ENCODE data around the gene FBXO24.
A peak's percentile ranks its signal among the peaks of the same experiment; 100 is the strongest.
"Not testable (repeated sequence)": the region's sequence is repeated elsewhere in the genome, so short reads cannot be mapped to it uniquely, and the experiment has no call there.

Gene FBXO24, protein sequence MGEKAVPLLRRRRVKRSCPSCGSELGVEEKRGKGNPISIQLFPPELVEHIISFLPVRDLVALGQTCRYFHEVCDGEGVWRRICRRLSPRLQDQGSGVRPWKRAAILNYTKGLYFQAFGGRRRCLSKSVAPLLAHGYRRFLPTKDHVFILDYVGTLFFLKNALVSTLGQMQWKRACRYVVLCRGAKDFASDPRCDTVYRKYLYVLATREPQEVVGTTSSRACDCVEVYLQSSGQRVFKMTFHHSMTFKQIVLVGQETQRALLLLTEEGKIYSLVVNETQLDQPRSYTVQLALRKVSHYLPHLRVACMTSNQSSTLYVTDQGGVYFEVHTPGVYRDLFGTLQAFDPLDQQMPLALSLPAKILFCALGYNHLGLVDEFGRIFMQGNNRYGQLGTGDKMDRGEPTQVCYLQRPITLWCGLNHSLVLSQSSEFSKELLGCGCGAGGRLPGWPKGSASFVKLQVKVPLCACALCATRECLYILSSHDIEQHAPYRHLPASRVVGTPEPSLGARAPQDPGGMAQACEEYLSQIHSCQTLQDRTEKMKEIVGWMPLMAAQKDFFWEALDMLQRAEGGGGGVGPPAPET

DNA sequence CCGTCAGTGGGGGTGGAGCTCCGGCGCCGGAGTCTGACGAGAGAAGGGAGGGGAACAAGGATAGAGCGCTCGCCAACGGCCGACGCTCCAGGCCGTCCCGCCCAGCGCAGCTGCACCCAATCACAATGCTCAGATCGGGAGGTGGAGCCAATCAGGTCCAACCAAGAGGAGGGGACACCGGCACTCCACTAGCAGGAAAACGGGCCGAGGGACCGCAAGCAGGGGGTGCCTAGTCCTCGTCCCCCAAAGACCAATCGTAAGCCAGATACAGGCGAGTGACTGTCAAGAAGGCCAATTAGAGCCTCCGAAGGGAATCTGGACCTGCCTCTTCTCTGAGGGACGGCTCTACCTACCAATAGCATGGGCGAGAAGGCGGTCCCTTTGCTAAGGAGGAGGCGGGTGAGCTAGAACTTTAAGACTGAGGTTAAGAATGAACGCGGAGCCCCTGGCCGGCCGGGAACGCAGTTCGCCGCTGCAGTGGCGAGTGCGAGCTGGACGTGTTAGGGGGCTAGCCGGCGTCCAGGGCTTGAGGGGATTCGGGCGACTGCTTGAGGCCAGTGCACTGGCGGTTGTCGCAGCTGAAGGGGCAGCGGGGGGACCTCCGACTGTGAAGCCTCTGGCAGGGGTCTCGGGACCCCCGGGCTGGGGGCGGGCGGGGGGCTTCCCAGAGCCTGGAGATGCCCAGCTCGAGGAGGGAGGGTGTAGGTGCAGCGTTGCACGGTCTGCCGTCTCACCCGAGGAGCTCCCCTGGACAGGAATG lies at the start of gene FBXO24:
FBXO24 (plus strand) TSS at position 63 of the 760 bp plus-strand sequence; CDS start at position 361, 298 bp downstream.
- DNase-seq (ENCODE audit: low read depth): peak; percentile 100
- TF ChIP-seq, protein P1, sequence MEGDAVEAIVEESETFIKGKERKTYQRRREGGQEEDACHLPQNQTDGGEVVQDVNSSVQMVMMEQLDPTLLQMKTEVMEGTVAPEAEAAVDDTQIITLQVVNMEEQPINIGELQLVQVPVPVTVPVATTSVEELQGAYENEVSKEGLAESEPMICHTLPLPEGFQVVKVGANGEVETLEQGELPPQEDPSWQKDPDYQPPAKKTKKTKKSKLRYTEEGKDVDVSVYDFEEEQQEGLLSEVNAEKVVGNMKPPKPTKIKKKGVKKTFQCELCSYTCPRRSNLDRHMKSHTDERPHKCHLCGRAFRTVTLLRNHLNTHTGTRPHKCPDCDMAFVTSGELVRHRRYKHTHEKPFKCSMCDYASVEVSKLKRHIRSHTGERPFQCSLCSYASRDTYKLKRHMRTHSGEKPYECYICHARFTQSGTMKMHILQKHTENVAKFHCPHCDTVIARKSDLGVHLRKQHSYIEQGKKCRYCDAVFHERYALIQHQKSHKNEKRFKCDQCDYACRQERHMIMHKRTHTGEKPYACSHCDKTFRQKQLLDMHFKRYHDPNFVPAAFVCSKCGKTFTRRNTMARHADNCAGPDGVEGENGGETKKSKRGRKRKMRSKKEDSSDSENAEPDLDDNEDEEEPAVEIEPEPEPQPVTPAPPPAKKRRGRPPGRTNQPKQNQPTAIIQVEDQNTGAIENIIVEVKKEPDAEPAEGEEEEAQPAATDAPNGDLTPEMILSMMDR (conservative IDR thresholded peaks at IDR 0.05; ENCODE audit: control insufficient read depth, insufficient read depth, low read depth, low read length): no peak
- peak within 1 kb of the TSS; percentile 87 for H3K4me3 ChIP-seq (ENCODE audit: control insufficient read depth, low read depth, low read length)

DNA sequence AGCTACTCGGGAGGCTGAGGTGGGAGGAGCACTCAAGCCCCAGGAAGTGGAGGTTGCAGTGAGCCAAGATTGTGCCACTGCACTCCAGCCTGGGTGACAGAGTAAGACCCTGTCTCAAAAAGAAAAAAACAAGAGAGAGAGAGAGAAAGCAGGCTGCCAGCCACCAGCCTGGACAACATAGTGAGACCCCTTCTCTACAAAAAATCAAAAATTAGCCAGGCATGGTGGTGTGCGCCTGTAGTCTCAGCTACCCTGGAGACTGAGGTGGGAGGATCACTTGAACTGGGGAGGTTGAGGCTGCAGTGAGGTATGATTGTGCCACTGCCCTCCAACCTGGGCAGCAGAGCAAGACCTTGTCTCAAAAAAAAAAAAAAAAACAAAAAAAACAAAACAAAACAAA lies 49.4 kb upstream of the FBXO24 start:
- not testable (repeated sequence) for DNase-seq (ENCODE audit: low read depth); H3K4me3 ChIP-seq (ENCODE audit: control insufficient read depth, low read depth, low read length)

DNA sequence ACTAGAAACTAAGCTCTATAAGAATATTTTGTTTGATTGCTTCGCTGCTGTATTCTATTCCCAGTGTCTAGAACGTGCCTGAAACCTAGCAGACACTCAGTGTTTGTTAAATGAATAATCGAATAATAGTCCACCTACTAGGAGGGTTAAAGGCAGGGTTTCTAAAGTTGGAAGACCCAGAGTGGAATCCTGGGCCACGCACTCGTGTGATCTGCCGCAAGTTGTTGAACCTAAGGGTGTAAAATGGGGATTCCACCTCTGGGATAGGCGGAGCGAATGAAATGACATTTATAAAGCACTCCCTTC lies 47.8 kb upstream of the FBXO24 start:
- DNase-seq (ENCODE audit: low read depth): no peak
- peak overlapping the region; percentile 58 for H3K4me3 ChIP-seq (ENCODE audit: control insufficient read depth, low read depth, low read length)
- TF ChIP-seq, protein P1 (conservative IDR thresholded peaks at IDR 0.05; ENCODE audit: control insufficient read depth, insufficient read depth, low read depth, low read length): no peak

DNA sequence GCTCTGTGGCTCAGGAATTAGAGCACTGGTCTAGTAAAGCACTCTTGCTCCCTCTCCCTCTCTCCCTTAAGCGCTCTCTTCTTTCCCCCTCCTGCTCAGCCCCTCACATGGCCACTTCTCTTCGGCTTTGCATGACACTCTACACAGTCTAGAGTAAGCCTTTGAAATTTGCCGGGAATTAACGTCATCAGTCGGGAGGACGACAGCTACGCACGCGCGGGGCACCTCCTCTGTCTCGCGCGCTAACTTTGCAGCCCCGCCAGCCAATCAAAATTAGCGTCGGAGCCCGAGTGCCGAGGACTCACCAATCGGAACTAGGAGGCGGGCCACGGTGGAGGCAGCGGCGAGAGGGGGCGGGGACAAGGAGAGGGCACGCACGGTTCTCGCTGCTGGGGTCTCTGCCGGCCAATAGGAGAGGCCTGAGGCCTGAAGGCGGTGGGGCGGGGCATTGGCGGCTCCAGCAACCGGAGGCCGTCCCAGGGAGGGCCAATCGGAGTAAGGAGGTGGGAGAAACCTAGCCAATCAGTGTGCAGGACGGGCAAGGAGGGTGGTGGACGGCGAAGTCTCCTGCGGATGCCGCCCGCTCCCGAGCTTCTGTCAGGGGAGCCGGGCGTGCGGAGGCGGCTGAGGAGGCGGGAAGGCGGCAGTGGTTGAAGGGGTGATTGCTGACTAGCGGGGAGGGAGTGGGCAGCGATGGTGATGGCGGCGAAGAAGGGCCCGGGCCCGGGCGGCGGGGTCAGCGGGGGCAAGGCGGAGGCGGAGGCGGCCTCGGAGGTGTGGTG lies 47.3 kb upstream of the FBXO24 start, which contains the start of gene AGFG2:
AGFG2 (plus strand) TSS at position 550 of the 782 bp plus-strand sequence; CDS start at position 694, 144 bp downstream.
- H3K4me3 ChIP-seq (ENCODE audit: control insufficient read depth, low read depth, low read length): peak within 1 kb of the TSS; percentile 58
- TF ChIP-seq, protein P1 (conservative IDR thresholded peaks at IDR 0.05; ENCODE audit: control insufficient read depth, insufficient read depth, low read depth, low read length): no peak
- peak; percentile 99 for DNase-seq (ENCODE audit: low read depth)

DNA sequence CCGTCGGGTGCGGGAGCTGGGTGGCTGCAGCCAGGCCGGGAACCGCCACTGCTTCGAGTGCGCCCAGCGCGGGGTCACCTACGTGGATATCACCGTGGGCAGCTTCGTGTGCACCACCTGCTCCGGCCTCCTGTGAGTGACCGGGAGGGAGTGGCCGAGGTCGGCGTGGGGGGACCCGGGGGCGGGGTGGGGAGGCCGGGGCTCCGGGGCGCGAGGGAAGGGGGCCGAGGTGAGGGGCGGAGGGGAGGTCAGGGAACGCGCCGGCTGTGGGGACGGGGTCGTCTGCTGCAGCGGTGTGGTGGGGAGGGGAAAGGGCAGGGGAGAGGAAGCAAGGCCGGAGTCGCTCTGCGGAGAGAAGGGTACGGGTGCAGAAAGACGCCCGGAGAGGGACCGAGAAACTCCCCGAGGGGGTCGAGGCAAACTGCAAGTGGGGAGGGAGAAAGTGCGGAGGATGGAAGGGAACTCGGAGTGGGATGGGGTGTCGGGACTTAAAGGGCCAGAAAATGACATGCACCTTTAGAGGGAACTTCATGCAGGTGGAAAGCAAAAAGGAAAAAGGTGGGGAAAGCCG lies 46.6 kb upstream of the FBXO24 start:
- no peak for DNase-seq (ENCODE audit: low read depth)
- TF ChIP-seq, protein P1 (conservative IDR thresholded peaks at IDR 0.05; ENCODE audit: control insufficient read depth, insufficient read depth, low read depth, low read length): no peak
- peak overlapping the region; percentile 57 for H3K4me3 ChIP-seq (ENCODE audit: control insufficient read depth, low read depth, low read length)

DNA sequence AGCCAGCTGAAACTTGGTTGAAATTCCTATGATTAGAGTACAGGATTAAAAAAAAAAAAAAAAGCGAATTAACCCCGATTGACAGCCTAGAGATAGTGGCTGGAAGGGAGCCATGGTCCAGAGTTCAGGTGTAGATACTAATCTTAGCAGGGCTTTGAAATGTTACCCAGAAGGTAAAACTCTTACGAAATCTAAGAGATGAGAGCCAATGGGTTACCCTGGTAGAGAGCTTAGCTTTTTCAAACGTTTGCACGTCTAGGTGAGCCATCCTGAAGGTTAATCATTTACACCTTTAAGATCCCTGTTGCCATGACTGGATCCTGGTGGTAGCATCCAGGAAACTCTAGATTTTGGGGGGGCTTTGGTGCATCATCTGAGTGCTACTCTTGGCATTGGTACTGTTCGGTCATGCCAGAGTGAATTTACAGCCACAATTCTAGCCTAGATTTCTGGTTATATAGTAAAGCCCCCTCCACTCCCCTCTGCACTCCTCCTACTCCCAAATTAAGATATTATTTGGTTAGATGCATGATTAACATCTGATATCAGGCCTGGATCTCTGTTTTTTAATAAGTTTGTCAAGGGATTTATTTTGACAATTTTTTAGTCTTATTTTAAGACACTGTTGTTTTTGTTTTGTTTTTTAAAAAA lies 45.9 kb upstream of the FBXO24 start:
- peak overlapping the region; percentile 57 for H3K4me3 ChIP-seq (ENCODE audit: control insufficient read depth, low read depth, low read length)
- no peak for DNase-seq (ENCODE audit: low read depth)
- TF ChIP-seq, protein P1 (conservative IDR thresholded peaks at IDR 0.05; ENCODE audit: control insufficient read depth, insufficient read depth, low read depth, low read length): no peak

DNA sequence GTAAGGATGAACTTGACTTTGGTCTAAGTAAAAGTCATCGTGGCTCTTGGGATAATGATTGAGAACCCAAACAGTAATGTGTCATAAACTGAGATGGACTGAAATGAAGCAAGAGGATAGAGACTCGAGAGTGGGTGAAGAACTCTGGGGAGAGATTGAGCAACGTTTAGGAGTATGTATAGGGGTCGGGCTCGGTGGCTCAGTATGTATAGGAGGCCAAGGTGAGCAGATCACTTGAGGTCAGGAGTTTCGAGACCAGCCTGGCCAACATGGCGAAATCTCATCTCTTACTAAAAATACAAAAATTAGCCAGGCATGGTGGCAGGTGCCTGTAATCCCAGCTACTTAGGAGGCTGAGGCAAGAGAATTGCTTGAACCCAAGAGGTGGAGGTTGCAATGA lies 44.8 kb upstream of the FBXO24 start:
- DNase-seq (ENCODE audit: low read depth); H3K4me3 ChIP-seq (ENCODE audit: control insufficient read depth, low read depth, low read length): not testable (repeated sequence)
